Epidermal melanocyte (primary cell): ENCODE measurements around the gene P2RY11.

Source experiments
- DNase-seq: peaks from one replicate; pipeline ENCODE4 v3.0.0; 2011; ENCODE audit warnings: low spot score; ENCODE audit not compliant: insufficient read length

The P2RY11 gene

DNA sequence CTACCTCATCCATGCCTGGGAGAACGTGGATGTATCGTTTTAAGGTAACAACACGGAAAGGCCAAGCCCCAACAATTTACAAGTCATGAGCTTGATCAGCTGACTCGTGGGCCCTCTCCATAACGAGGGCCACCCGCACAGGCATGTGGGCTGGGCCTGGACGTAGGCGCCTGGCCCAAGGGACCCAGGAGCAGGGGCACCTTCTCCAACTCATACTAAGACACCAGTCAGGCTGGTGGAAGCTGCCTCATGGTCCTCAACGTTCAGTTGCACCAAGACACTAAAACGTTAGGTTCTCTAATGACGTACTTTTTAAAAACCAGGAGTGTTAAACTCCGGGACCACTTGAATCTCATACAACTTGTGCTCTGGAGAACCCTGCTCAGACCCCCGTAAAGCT, 30.0 kb downstream of the P2RY11 start:
- DNase-seq: no peak

DNA sequence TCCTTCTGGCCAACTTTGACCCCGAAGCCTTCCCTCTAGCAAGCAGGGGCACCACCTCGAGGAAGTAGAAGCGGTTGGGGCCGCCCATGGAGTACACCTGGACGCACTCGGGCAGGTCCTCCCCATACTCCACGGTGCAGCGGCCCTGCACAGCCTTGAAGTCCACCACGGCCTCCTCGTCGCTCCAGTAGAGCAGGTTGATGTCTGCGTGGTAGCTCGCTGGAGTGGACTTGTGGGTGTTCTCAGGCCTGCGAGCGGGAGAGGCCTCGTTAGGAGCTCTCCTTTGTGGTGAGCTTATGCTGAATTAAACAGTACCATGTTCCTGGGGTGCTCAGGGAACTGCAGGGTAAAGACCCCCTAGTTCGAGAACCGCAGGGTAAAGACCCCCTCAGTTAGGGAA, 30.5 kb downstream of the P2RY11 start:
- no peak for DNase-seq

DNA sequence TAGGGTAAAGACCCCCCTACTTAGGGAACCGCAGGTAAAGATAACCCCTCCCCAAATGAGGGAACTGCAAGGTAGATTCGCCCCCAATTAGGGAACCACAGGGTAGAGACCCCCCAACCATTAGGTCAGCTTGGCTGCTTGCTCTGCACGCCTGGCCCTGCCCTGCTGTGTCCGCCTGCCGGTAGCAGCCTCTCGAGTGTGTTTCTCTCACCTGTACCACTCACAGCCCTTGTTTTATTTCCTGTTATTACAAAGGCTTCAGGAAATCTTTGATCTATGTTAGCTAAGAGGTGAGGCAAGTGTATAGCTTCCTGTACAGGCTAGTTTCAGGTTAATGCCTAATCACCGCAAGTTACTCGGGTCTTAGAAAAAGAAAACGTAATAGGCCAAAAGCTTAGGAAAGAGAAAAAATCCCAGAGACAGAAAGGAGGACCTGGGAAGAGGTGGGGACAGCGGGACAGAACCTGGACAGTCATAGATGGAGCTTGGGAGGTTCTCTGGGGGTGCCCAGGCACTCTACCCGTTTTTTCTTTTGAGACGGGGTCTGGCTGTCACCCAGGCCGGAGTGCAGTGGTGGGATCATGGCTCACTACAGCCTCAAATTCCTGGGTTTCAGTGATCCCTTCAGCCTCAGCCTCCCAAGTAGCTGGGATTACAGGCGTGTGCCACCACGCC, 31.3 kb downstream of the P2RY11 start:
- DNase-seq: no peak

DNA sequence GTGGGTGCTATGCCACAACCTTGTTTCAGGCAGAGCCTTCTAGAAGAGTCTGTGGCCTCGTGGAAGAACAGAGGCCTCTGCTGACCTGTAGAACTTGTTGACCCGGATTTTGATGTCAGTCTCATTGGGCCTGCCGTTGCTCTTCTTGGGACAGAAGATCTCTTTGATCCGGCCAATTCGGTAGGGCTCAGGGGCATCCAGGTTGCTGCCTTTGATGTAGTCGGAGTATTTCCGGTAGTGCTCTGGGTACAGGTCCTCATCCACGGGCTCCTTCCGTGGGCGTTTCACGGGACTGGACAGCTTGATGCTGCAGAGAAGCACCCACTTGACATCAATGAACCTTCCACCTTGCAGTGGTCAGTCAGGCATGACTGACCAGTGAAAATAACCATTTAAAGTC, 32.2 kb downstream of the P2RY11 start:
- DNase-seq: no peak

DNA sequence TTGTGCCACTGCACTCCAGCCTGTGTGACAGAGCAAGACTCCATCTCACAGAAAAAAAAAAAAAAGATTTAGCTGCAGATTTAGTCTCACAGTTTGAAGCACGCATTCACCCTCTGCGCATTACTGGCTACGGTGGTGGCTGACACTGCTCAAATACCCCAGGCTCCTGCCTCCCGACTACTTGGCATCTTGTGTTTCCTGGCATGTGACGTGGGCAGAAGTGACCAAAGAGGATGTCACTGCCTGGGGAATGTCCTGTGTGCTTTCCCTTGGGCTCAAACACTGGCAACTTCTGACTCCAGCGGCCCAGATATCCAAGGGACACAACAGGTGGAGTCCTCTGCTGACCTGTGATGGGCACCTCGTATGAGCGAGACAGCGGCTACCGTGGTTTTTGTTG, 32.9 kb downstream of the P2RY11 start:
- DNase-seq: no peak

DNA sequence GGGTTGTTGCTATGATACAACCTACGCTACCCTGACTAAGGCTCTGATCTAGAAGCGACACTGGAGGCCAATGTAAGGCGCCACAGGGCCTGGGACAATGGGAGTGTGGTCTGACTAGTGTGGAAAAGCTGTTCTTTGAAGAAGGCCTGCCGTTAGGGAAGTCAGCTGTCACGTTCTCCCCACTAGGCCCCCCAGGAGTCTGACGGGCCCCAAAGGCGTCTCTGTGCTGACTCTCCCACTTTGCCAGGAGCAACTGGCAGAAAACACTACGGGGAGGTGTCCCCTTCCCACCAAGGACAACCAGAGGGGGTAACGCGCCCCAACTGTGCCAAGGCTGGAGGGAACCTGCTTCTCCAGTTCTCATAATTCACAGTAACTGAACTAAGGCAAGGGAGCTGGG, 33.5 kb downstream of the P2RY11 start:
- no peak for DNase-seq

DNA sequence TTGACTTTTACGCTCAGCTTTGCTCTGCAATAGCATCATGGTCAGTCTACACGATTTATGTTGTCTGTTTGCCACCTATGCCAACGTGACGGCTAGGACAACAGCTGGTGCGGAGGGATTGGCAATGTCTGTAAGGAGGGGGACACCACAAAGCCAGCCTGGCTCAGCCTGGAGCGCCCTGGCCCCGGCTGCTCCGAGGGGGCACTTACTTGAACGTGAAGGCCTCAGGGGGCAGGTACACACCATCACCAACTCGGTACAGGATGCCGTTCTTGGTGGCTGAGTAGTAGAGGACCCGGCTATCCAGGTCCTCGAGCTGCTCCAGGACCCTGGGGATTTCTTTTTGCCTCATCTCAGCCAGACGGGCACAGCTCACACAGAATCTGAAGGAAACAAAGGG, 34.6 kb downstream of the P2RY11 start:
- DNase-seq: no peak

DNA sequence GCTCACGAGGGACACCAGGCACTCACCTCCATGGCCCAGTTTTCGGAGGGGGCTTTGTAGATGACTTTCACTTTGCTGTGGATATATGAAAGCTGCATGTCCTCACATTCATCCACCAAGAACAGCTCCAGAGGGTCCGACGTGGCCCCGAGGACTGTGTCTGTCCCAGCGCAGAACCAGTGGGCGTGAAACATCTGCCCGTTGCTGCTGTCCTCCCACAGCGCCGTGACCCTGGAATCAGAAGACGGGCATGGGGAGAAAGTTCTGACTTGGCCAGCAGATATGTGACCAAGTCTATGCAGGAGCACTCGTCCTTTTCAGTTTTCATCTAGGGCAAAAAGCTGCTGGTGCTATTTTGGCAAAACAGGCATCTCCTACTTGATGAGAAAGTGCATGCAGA, 37.9 kb downstream of the P2RY11 start:
- DNase-seq: no peak

DNA sequence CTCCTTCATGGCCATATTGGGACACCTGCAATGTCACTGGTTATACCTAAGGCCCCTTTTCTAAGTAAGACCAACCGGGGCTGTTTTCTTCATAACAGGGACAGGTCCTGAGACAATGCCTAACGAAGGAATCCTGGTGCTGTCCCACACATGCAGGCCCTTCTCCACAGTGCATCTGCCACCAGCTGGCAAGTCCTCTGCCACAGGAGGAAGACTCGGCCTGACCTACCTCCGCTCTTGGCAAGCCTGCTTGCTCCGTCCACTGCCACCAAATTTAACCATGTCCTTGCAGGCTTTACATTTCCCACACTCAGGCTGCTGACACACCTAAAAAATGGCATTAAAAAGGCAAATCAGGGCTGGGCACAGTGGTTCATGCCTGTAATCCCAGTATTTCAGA, 40.0 kb downstream of the P2RY11 start:
- no peak for DNase-seq

DNA sequence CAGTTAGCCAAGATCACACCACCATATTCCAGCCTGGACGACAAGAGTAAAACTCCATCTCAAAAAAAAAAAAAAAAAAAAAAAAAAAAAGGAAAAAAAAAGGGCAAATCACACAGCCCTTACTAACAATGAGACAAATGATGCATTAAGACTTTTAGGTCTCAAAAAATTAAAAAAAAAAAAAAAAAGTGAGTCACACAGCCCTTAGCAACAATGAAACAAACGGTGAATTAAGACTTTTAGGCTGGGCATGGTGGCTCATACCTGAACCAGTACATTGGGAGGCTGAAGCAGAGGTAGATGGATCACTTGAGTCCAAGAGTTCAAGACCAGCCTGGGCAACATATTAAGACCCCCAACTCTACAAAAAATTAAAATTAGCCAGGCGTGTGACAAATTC, 40.6 kb downstream of the P2RY11 start:
- no peak for DNase-seq

DNA sequence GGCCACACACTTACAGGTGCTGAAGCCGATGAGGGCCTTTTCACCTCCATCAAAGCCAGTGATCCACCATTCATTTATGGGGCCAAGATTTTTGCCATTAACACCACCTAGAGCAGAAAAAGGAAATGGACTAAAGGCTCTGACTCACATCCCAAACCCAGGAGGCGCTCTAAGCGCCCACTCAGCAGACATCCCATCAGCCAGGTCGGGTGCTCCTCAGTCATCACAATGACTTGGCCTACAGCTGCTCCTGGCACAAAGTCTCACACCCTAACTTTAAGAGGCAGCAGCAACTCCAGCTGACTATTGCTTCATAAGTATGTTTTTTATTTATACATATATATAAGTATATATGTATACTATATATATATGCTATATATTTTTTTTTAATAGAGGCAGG, 44.3 kb downstream of the P2RY11 start:
- no peak for DNase-seq

DNA sequence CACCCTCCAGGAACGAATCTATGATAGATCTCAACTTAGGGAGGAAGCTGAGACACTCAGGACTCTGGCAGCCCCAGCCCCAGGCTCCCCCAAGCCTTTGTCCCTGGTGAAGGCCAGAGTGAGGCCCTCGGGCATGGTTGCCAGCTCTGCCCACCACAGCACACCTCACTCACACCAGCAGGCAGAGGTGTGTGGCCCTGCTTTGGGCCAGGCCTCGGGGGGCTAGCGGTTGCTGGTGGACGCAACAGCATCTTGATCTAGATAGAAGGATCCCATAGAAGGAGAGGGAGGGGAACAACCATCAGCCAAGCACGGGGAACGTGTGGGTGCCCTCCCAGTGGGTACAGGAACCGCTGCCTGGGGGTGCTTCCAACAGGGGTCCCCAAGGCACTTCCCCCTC, 46.6 kb downstream of the P2RY11 start:
- DNase-seq: no peak

DNA sequence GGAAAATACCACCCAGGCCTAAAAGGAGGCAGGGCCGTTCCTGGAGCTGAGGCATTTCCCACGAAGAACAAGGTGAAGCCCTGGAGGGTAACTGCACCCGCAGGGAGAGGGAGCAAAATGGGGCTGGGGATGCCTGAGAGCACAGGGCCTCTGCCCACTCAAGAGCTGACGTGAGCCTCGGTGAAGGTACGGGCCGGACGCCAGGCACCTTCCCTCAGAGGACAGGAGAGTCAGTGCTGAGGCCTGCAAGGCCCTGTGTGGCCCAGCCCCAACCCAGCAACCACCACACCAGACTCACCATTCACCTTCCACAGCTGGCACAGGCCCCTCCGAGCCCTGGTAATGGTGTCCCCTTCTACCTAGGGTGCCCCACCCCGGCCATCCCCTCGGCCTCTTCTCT, 47.0 kb downstream of the P2RY11 start:
- DNase-seq: no peak

DNA sequence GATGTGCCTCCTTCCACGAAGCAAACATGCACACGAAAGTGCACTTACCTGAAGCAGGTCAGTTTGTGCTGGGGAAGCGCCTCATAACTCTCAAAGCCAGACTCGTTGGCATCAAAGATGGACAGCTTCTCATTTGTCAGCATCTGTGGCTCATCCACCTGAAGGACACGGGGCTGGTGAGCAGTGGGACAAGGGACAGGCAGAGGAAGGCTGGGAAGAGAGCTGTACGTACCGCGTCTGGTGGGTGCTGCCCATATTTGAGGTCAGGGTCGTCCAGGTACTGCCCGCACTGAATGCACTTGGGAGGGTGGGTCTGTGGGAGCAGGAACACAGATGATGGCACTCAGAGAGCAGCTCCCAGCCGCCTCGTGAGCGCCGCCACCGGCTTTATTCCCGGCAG, 48.1 kb downstream of the P2RY11 start:
- DNase-seq: no peak

DNA sequence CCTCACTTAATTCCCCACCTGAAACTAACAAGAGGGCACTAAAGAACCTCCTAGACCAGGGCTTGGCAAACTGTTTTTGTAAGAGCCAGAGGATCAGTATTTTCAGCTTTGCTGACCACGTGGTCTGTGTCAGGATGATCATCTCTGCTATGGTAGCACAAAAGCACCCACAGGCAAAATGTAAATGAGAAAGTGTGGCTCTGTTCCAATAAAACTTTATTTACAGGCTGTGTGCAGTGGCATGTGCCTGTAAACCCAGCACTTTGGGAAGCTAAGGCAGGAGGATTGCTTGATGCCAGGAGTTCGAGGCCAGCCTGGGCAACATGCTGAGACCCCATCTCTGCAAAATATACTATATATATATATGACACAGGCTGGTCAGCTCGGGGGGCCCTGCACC, 52.0 kb downstream of the P2RY11 start:
- no peak for DNase-seq
